DOHH2 (cell line): ENCODE results near the gene SHQ1.

Source experiments
- H3F3A ChIP-seq: fragments of 200-600 bp; sonication (generic), shearing (Covaris generic); 2 replicates; pipeline ENCODE4 v1.6.0; 2016; ENCODE audit warnings: antibody characterized with exemption, mild to moderate bottlenecking; ENCODE audit not compliant: control insufficient read depth, insufficient read depth
- H3K27ac ChIP-seq: fragments of 200-600 bp; sonication (generic); 2 replicates; pipeline ENCODE4 v1.5.1; 2014; ENCODE audit warnings: low read depth, mild to moderate bottlenecking, low read length, moderate library complexity
- H3K27me3 ChIP-seq: fragments of 200-600 bp; sonication (generic); 2 replicates; pipeline ENCODE4 v1.6.1; 2014; ENCODE audit warnings: mild to moderate bottlenecking, low read length, mixed read lengths; ENCODE audit not compliant: control insufficient read depth
- H3K36me3 ChIP-seq: fragments of 200-600 bp; sonication (generic); 2 replicates; pipeline ENCODE4 v1.6.1; 2014; ENCODE audit warnings: mild to moderate bottlenecking, low read length, moderate library complexity, mixed read lengths; ENCODE audit not compliant: control insufficient read depth
- H3K4me1 ChIP-seq: fragments of 200-600 bp; sonication (generic); 2 replicates; pipeline ENCODE4 v1.6.1; 2014; ENCODE audit warnings: mild to moderate bottlenecking, low read length, mixed read lengths; ENCODE audit not compliant: control insufficient read depth
- H3K4me2 ChIP-seq: fragments of 200-600 bp; sonication (generic); 2 replicates; pipeline ENCODE4 v1.6.0; 2014; ENCODE audit warnings: mild to moderate bottlenecking, low read length, moderate library complexity
- H3K4me3 ChIP-seq: fragments of 200-600 bp; sonication (generic); 2 replicates; pipeline ENCODE4 v1.5.1; 2014; ENCODE audit warnings: mild to moderate bottlenecking, low read length, mixed read lengths
- H3K79me2 ChIP-seq: fragments of 200-600 bp; sonication (generic); 2 replicates; pipeline ENCODE4 v1.6.1; 2014; ENCODE audit warnings: mild to moderate bottlenecking, low read length, mixed read lengths; ENCODE audit not compliant: control insufficient read depth
- H3K9me2 ChIP-seq: fragments of 200-600 bp; sonication (generic); replicated peaks from 2 replicates; pipeline ENCODE4 v1.6.1; 2014; ENCODE audit warnings: mild to moderate bottlenecking, low read length, mixed read lengths; ENCODE audit not compliant: control insufficient read depth
- H3K9me3 ChIP-seq: fragments of 200-600 bp; sonication (generic); 2 replicates; pipeline ENCODE4 v1.6.1; 2014; ENCODE audit warnings: antibody characterized with exemption, low read length, mixed read lengths; ENCODE audit not compliant: control insufficient read depth, insufficient read depth
- H4K20me1 ChIP-seq: fragments of 200-600 bp; sonication (generic); 2 replicates; pipeline ENCODE4 v1.6.0; 2014; ENCODE audit warnings: low read depth, mild to moderate bottlenecking, antibody characterized with exemption, low read length, moderate library complexity; ENCODE audit not compliant: control insufficient read depth, insufficient read depth
- EZH2phosphoT487 ChIP-seq: fragments of 200-600 bp; sonication (generic); IDR thresholded peaks from 2 replicates; pipeline ENCODE4 v1.6.1; 2017; ENCODE audit warnings: borderline replicate concordance, mild to moderate bottlenecking, antibody characterized with exemption, low read length, moderate library complexity, mixed read lengths
- TF ChIP-seq, protein P1 (sequence below): fragments of 200-600 bp; sonication (generic); IDR thresholded peaks from one replicate; pipeline ENCODE4 v1.5.1; 2014; ENCODE audit warnings: antibody characterized with exemption, mild to moderate bottlenecking, low read depth, low read length; ENCODE audit not compliant: poor library complexity, severe bottlenecking

The SHQ1 gene

DNA sequence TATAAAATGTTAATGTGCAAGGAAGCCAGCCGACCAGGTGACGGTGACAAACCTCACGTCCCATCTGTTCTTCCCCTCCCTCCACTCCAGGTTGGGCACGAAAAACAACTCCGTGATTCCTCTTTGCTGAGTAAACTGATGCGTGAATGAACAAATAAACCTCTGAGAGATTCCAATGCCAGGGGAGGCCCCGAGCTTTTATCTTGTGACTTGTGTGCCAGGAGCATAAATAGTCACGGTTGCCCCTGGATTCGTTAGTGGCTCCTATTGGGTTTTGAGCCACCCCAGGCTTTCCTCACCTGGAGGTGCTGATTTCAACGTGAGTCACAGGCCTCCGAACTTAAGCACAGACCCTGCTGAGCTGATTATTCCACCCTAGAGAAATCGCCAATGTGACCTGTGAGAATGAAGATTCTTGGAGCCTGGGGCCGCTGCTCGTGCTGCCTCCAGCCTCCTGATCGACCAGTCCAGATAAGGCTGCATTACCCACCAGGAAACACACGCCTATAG, 119.2 kb downstream of the SHQ1 start:
- H3K4me1 ChIP-seq = no peaks in the 10 kb centered on the region
- H4K20me1 ChIP-seq = no peaks in the 10 kb centered on the region
- H3F3A ChIP-seq = no peaks in the 10 kb centered on the region
- H3K27ac ChIP-seq = no peak overlapping the region
- H3K36me3 ChIP-seq = no peaks in the 10 kb centered on the region
- no peaks in the 10 kb centered on the region for H3K9me3 ChIP-seq
- no peak overlapping the region for H3K4me2 ChIP-seq
- H3K79me2 ChIP-seq = no peaks in the 10 kb centered on the region
- TF ChIP-seq EZH2phosphoT487 = no peak
- TF ChIP-seq, protein P1, sequence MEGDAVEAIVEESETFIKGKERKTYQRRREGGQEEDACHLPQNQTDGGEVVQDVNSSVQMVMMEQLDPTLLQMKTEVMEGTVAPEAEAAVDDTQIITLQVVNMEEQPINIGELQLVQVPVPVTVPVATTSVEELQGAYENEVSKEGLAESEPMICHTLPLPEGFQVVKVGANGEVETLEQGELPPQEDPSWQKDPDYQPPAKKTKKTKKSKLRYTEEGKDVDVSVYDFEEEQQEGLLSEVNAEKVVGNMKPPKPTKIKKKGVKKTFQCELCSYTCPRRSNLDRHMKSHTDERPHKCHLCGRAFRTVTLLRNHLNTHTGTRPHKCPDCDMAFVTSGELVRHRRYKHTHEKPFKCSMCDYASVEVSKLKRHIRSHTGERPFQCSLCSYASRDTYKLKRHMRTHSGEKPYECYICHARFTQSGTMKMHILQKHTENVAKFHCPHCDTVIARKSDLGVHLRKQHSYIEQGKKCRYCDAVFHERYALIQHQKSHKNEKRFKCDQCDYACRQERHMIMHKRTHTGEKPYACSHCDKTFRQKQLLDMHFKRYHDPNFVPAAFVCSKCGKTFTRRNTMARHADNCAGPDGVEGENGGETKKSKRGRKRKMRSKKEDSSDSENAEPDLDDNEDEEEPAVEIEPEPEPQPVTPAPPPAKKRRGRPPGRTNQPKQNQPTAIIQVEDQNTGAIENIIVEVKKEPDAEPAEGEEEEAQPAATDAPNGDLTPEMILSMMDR = no peak
- no peak overlapping the region for H3K4me3 ChIP-seq
- no peaks in the 10 kb centered on the region for H3K27me3 ChIP-seq
- H3K9me2 ChIP-seq = no peaks in the 10 kb centered on the region

DNA sequence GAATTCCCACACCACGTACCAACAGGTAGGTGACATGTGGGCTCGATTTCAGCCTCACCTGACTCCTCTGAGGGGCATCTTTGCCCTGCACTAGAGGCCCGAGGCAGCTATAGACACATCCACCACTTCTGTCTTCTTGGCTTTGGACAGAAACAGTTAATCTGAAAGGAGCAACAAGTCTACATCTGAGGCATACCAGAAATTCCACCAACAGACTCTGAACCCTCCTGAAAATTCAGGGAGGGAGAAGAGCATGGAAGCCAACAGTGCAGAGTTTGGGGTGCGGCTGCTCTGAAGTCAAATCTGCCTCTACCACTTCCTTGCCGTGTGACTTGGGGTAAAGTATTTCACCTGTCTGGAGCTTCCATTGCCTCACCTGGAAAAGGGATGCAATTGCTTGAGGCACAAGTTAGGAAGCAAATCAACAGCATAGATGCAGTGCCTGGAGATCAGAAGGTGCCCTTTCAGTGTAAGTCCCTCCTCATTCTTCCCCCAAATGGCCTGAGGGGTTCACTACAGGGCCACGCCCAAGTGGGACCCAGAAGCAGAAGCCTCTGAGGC, 119.8 kb downstream of the SHQ1 start:
- TF ChIP-seq EZH2phosphoT487 = no peak
- TF ChIP-seq, protein P1 = no peak
- no peak overlapping the region for H3K4me2 ChIP-seq
- no peaks in the 10 kb centered on the region for H4K20me1 ChIP-seq
- no peaks in the 10 kb centered on the region for H3K9me3 ChIP-seq
- no peaks in the 10 kb centered on the region for H3K36me3 ChIP-seq
- no peaks in the 10 kb centered on the region for H3K9me2 ChIP-seq
- no peak overlapping the region for H3K27ac ChIP-seq
- H3K27me3 ChIP-seq = no peaks in the 10 kb centered on the region
- H3K4me1 ChIP-seq = no peaks in the 10 kb centered on the region
- no peak overlapping the region for H3K4me3 ChIP-seq
- no peaks in the 10 kb centered on the region for H3K79me2 ChIP-seq
- H3F3A ChIP-seq = no peaks in the 10 kb centered on the region

GRCh38 chr3:72727726-72728125, 120.5 kb downstream of the SHQ1 start:
- no peak overlapping the region for H3K27ac ChIP-seq
- no peaks in the 10 kb centered on the region for H3K9me3 ChIP-seq
- H3K9me2 ChIP-seq = no peaks in the 10 kb centered on the region
- H3F3A ChIP-seq = no peaks in the 10 kb centered on the region
- no peaks in the 10 kb centered on the region for H3K27me3 ChIP-seq
- H4K20me1 ChIP-seq = no peaks in the 10 kb centered on the region
- TF ChIP-seq, protein P1 = no peak
- no peak for TF ChIP-seq EZH2phosphoT487
- no peaks in the 10 kb centered on the region for H3K79me2 ChIP-seq
- no peaks in the 10 kb centered on the region for H3K4me1 ChIP-seq
- no peak overlapping the region for H3K4me2 ChIP-seq
- H3K36me3 ChIP-seq = no peaks in the 10 kb centered on the region
- no peak overlapping the region for H3K4me3 ChIP-seq
